ENCODE data around the gene SH3YL1. TPM values are rescaled to one million over a fixed set of nuclear protein-coding genes. Genes with fewer than 3 reads are reported as not detected.

The SH3YL1 gene
- total RNA-seq, 2 donors from 2014 or later, result 28.6 to 40.6 TPM

- H3K4me3 ChIP-seq, result no peak overlapping the region
- ATAC-seq (ENCODE audit: insufficient number of reproducible peaks, low FRiP score, low read depth) (no peak), DNase-seq (ENCODE audit: low spot score) (no peak)
- H3K27ac ChIP-seq, result no peak overlapping the region
- H3K36me3 ChIP-seq, result peaks cover 5% of the 10 kb centered on the region
- H3K9me3 ChIP-seq, result no peaks in the 10 kb centered on the region
- no peak for TF ChIP-seq CTCF (IDR thresholded peaks at IDR 0.05)
- peaks cover 0 to 27% of the 10 kb centered on the region in 2 donors for H3K4me1 ChIP-seq (ENCODE audit: control insufficient read depth in 1 of 2, low read depth in 2 of 2)
- H3K27me3 ChIP-seq (replicated peaks; ENCODE audit: insufficient read depth), result no peaks in the 10 kb centered on the region
Observed at GRCh38 chr2:234421-234820, 29.4 kb downstream of the SH3YL1 start.

GRCh38 chr2:233030-233429 is 30.8 kb downstream of the SH3YL1 start:
- H3K36me3 ChIP-seq, result peaks cover 11% of the 10 kb centered on the region
- H3K27ac ChIP-seq, result no peak overlapping the region
- no peaks in the 10 kb centered on the region for H3K27me3 ChIP-seq (replicated peaks; ENCODE audit: insufficient read depth)
- no peak for DNase-seq (ENCODE audit: low spot score)
- H3K4me1 ChIP-seq (ENCODE audit: control insufficient read depth in 1 of 2, low read depth in 2 of 2), result peaks cover 0 to 18% of the 10 kb centered on the region in 2 donors
- TF ChIP-seq CTCF (IDR thresholded peaks at IDR 0.05), result no peak
- no peak overlapping the region for H3K4me3 ChIP-seq
- no peaks in the 10 kb centered on the region for H3K9me3 ChIP-seq
- no peak for ATAC-seq (ENCODE audit: insufficient number of reproducible peaks, low FRiP score, low read depth)

GRCh38 chr2:231521-232185 is 32.2 kb downstream of the SH3YL1 start:
- Histone ChIP-seq H3K27me3 (replicated peaks; ENCODE audit: insufficient read depth) (no peaks in the 10 kb centered on the region), H3K9me3 (no peaks in the 10 kb centered on the region), H3K27ac (no peak overlapping the region), H3K36me3 (peaks cover 11% of the 10 kb centered on the region), H3K4me1 (ENCODE audit: control insufficient read depth in 1 of 2, low read depth in 2 of 2) (peaks cover 0 to 5% of the 10 kb centered on the region in 2 donors), H3K4me3 (no peak overlapping the region)
- DNase-seq (ENCODE audit: low spot score) (no peak), ATAC-seq (ENCODE audit: insufficient number of reproducible peaks, low FRiP score, low read depth) (no peak)
- TF ChIP-seq CTCF (IDR thresholded peaks at IDR 0.05), result no peak

GRCh38 chr2:228518-229278 is 35.1 kb downstream of the SH3YL1 start:
- H3K27me3 ChIP-seq (replicated peaks; ENCODE audit: insufficient read depth), result no peaks in the 10 kb centered on the region
- DNase-seq (ENCODE audit: low spot score) (no peak), ATAC-seq (ENCODE audit: insufficient number of reproducible peaks, low FRiP score, low read depth) (no peak)
- H3K9me3 ChIP-seq, result no peaks in the 10 kb centered on the region
- no peak overlapping the region for H3K4me3 ChIP-seq
- TF ChIP-seq CTCF (IDR thresholded peaks at IDR 0.05), result no peak
- H3K27ac ChIP-seq, result no peak overlapping the region
- H3K4me1 ChIP-seq (ENCODE audit: control insufficient read depth in 1 of 2, low read depth in 2 of 2), result no peaks in the 10 kb centered on the region
- peaks cover 21% of the 10 kb centered on the region for H3K36me3 ChIP-seq

- Histone ChIP-seq H3K36me3 (peaks cover 21% of the 10 kb centered on the region), H3K4me3 (no peak overlapping the region), H3K27ac (no peak overlapping the region), H3K4me1 (ENCODE audit: control insufficient read depth in 1 of 2, low read depth in 2 of 2) (no peaks in the 10 kb centered on the region), H3K27me3 (replicated peaks; ENCODE audit: insufficient read depth) (no peaks in the 10 kb centered on the region), H3K9me3 (no peaks in the 10 kb centered on the region)
- DNase-seq (ENCODE audit: low spot score) (no peak), ATAC-seq (ENCODE audit: insufficient number of reproducible peaks, low FRiP score, low read depth) (no peak)
- TF ChIP-seq CTCF (IDR thresholded peaks at IDR 0.05), result no peak
Observed at GRCh38 chr2:228115-228514, 35.7 kb downstream of the SH3YL1 start.

Measured in thoracic aorta (tissue), 2 donors.